HG03139 (cell line): ENCODE results near the gene PHB1.

Experiments
- ATAC-seq: cut with Tn5 transposase; IDR thresholded peaks from one replicate; pipeline ENCODE4 v1.9.1; 2021; ENCODE audit not compliant: unreplicated experiment

The PHB1 gene

DNA sequence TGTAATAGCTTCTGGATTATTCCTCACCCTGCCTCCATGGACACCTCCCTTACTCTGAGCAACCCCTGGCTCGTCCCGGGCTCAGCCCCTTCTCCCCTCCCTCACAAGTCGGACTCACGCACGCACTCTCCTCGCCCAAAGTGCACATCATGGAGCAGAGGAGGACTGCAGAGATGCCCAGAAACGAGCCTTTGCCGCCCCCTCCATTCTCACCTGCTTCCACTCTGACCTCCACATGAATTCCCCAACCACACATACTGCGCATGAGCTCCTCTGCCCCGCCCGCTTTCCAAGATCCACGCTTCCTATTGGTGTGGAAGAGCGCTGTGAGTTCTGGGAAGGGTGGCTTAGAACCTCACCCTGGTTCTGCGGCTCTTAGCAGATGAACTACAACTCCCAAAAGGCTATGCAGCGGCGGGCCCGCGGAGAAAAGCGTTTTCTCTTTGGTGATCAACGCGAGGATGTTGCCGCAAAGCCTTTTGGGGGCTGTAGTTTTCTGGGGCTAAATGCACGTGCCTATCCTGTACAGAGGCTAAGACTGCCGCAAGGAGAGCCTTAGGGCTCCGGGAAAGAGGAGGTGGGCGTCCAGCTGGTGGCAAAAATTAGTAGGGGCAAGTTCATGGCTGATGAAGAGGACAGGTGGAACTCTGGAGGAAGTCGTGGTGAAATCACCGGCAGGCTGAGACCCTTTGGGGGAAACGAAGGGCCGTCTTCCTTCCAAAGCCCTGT is at the start of gene PHB1:
PHB1 (minus strand) TSS at position 261 of the 729 bp plus-strand sequence. CDS start 1,618 bp downstream, outside the sequence.
- peak; percentile 97 for ATAC-seq

- ATAC-seq: no peak
Measured at GRCh38 chr17:49464049-49464448, 49.4 kb upstream of the PHB1 start.

GRCh38 chr17:49461580-49461979 is 46.9 kb upstream of the PHB1 start:
- ATAC-seq: no peak

- no peak for ATAC-seq
Measured at GRCh38 chr17:49460401-49460800, 45.7 kb upstream of the PHB1 start.

DNA sequence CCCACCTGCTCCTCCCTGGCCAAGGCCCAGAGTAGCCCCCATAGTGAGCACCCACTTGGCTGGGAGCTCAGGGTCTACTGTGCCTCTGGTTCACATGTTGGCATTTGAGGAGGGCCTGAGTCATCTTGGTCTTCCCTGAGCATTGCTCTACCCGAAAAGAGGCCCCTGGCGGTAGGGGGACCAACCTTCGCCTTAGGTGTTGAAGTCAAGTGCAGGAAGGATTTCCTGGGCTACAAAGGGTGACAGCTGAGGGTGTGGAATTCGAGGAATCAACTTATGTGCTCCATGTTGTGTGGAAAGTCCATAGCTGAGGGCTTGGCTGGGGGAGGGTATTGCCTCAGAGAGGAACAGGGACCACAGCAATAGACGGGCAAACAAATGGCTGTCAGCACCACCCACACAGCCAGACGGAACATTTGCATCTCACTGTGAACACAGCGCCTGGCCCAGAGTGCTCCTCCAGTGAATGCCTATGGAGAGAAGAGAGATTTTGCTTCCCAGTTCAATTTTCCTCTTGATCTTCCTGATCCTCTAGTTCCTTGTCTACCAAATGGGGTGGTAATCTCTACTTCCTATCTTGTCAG is 44.8 kb upstream of the PHB1 start:
- ATAC-seq: no peak

- no peak for ATAC-seq
Measured at GRCh38 chr17:49457564-49458535, 43.2 kb upstream of the PHB1 start.

DNA sequence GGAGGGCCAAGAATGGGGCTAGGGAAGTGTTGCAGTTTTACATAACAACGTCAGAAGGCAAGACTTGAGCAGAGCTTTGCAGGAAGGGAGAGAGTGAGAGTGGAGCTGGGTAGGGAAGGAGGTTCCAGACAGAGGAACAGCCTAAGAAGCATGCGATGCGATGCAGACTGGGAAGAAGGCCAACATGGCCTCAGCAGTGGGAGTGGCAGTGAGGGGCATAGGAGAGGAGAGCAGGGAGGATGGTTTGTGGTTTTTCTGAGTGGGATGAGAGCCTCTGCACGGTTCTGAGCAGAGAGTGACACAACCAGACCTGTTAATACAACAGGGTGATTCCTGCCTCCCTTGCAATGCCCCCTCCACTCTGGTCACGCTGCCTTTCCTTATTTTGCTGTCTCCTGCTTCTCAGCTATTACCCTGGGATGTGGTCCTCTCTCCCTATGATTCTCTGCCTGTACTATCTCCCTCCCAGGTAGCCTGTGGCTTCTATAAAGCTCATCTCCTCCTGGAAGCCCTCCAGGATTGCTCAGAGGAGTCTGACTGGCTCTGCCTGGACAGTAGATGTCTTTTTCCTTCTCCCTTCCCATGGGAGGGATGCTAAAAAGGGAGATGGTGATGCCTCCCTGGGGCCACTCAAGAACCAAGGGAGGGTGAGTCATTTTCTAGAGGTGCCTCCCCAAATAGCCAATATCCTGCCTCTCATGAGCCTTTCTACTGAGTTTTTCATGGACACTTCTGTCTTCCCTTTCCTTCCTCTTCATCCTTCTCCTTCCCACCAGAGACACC is 41.7 kb upstream of the PHB1 start:
- no peak for ATAC-seq

DNA sequence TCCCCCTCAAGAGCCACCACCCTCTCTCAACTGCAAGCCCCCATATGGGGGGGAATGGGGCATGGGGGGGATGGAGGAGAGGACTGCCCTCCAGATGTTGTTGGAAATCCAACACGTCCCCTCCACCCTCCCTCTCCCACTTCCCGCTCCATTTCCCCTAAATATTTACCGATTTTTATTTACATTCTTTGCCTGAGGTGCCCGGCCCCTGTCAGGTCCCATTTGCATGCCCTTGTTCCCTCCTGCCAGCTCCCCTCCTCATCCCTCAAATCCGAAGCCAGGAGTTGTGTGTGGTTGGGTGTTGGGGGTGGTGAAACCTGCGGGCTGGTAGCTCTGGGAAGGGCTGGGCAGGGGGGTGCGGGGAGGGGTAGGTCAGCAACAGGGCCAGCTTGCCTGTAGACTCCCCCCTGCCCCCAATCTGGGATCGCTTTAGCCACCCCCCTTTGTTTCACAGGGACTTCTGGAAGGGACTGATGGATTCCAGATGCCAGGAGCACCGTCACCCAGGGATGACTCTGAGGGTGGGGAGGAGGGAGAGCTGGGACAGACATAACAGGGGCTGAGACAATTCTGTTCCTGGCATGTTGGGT is 40.7 kb upstream of the PHB1 start:
- no peak for ATAC-seq

- no peak for ATAC-seq
Measured at GRCh38 chr17:49454050-49454449, 39.4 kb upstream of the PHB1 start.

DNA sequence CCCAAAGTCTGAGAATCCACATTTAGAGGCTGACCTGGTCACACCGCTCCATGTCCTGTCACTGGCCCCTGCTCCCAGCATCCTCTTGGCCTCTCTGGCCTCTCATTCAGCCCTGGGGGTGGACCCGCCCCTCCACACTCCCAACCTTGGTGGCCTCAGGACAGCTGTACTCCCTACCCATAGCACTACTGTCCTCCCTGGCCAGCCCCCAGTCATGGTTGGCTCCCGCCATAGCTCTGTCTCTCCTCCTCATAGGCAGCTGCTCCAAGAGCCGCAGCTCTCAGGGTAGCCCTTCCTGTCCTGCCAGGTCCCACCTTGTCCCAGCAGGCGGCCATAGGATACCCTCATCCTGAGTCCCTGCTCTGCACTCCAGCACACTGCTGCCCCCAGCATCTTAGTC is 38.0 kb upstream of the PHB1 start:
- ATAC-seq: no peak

GRCh38 chr17:49452201-49452600 is 37.5 kb upstream of the PHB1 start:
- ATAC-seq: no peak

DNA sequence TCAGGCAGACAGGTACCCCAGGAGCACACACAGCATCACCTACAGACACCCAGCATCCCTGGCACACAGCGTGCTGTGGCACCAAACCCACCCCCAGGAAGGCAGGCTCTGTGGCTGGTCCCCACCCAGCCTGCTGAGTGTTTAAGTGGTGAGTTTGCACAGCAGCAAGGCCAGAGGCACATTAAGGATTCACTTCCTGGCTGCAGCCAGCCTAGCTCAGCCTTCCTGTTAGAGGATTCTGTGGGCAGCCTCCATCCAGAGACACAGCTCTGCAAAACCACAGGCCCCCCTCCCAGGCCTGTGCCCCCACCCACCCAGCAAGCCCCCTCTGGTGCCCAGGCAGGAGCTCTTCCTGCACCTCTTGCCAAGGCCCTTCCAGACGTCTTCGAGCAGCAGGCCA is 36.1 kb upstream of the PHB1 start:
- ATAC-seq: no peak

DNA sequence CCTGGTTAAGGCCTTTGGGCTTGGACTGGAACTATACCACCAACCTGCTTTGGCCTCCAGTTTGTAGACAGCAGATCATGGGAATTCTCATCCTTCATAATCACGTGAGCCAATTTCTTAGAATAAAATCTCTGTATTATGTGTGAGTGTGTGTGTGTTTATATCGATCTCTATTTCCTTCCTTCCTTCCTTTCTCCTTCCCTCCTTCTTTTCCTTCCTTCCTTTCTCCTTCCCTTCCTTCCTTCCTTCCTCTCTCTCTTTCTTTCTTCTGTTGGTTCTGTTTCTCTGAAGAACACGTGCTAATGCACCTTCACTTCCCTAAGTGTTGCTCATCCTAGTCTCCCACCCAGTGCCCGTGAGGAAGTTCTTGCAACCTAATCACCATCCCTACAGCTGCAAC is 35.5 kb upstream of the PHB1 start:
- ATAC-seq: no peak

- no peak for ATAC-seq
Measured at GRCh38 chr17:49447628-49448302, 33.1 kb upstream of the PHB1 start.

DNA sequence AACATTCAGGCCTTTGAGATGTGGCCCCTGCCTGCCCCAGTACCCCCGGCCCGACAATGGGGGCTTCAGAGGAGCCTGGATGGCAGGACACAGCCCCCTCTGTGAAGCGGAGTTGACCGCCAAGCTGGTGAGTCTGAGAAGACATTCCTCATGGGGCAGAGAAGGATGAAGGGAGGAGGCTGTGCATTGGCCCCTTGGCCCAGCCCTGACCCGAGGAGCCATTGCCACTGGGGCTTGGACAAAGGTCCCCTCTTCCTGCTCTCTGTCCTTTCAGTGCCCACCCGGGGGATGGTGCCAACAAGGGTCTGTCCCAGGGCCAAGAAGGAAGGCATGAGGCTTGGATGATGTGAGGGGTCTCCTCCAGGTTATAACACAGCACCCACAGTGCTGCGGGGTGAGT is 30.9 kb upstream of the PHB1 start:
- ATAC-seq: no peak

DNA sequence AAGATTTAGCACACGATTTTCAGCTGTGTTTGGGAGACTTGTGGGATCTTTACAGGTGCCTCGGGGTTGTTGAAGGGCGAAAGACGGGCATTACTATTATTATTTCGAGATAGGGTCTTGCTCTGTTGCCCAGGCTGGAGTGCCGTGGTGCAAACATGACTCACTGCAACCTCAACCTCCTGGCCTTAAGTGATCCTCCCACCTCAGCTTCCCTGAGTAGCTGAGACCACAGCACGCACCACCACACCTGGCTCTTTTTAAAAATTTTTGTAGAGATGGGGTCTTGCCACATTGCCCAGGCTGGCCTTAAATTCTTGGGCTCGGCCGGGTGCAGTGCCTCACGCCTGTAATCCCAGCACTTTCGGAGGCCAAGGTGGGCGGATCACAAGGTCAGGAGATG is 29.7 kb upstream of the PHB1 start:
- no peak for ATAC-seq

DNA sequence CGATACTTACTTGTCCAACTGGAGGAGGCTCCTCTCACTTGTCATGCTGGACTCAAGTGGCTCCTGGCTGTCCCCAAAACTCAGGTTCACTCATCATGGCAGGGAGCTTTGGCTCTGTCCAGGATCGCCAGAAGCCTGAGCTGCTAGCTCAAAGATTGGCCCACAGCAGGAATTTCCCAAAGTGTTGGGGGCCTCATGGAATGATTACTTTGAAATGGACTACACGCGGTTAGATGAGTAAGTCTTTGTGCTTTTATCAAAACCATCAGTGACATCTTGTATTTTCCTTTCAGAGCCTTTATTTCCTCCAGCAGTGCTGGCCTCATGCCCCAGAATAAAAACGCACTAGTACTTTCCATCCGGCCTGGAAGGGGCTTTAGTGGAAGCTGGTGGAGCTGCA is 29.2 kb upstream of the PHB1 start:
- no peak for ATAC-seq

GRCh38 chr17:49442041-49442440 is 27.4 kb upstream of the PHB1 start:
- no peak for ATAC-seq

DNA sequence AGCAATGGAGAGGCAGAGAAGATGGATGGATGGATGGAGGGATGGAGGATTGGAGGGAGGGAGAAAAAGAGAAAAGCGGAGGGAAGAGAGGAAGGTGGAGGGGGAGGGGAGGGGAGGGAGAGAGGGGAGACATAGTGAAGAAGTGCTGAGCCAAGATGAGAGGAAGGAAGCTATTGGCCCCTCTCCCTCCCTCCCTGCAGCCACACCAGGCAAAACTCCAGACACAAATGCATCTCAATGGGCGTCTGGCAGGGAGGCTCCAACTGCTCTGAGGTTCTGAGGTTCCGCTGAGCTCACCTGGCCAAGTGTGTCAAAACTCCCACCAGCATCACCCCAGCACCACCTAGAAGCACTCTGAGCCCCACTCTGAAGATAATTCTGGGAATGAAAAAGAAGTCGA is 26.9 kb upstream of the PHB1 start:
- ATAC-seq: no peak

GRCh38 chr17:49440581-49440980 is 25.9 kb upstream of the PHB1 start:
- ATAC-seq: no peak
